H1 (cell line): ENCODE measurements around the gene DHCR7. TPM values are rescaled to one million over a fixed set of nuclear protein-coding genes. Genes with fewer than 3 reads are reported as not detected.

Source experiments
- GABPA ChIP-seq: IDR thresholded peaks from 2 replicates; pipeline ENCODE4 v1.6.1; 2011; ENCODE audit warnings: mild to moderate bottlenecking, low read length, moderate library complexity, borderline replicate concordance; ENCODE audit not compliant: insufficient read depth
- MAFK ChIP-seq: IDR thresholded peaks from 2 replicates; pipeline ENCODE4 v1.6.1; 2012; ENCODE audit warnings: low read depth, mild to moderate bottlenecking, improper control_type of control experiment, low read length
- RAD21 ChIP-seq, 2 experiments: IDR thresholded peaks in 1 of 2; conservative IDR thresholded peaks in 1 of 2; 2 replicates each; pipeline ENCODE4 v1.6.1; 2011; ENCODE audit warnings: low read depth in 2 of 2, low read length in 2 of 2, improper control_type of control experiment in 1 of 2, inconsistent platforms in 1 of 2, mild to moderate bottlenecking in 1 of 2, moderate library complexity in 1 of 2
- TAF7 ChIP-seq: optimal IDR thresholded peaks from 2 replicates; pipeline ENCODE3; 2011; ENCODE audit warnings: low read depth, mild to moderate bottlenecking, inconsistent platforms, low read length, moderate library complexity, borderline replicate concordance
- YY1 ChIP-seq: IDR thresholded peaks from 2 replicates; pipeline ENCODE4 v1.6.1; 2011; ENCODE audit warnings: low read depth, mild to moderate bottlenecking, low read length
- polyA plus RNA-seq, 7 experiments: library from polyadenylated mRNA; depleted of rRNA in 3 of 7; stranded (reverse) in 5 of 7; unstranded in 2 of 7; fragments of >200 nt in 5 of 7; fragments of 200-250 nt in 2 of 7; gene quantifications; 1 replicate in 5 of 7; 2 replicates in 1 of 7; 4 replicates in 1 of 7; pipeline versions ENCODE4 v1.2.1 to v1.2.3, GENCODE V29; 2011 to 2013; ENCODE audit warnings: missing spikeins in 2 of 7, mixed read lengths in 2 of 7
- total RNA-seq: library from RNA; stranded (reverse); fragmentation: NEBNext Ultra II Directional; extraction: Animal tissue kit (Norgen Biotek cat#: 25700); gene quantifications from 2 replicates; pipeline ENCODE4 v1.2.1, GENCODE V29; 2021
- TF ChIP-seq, protein P1 (sequence below): fragments of 300-600 bp; sonication (generic); IDR thresholded peaks from 2 replicates; pipeline ENCODE4 v1.7.1; 2012; ENCODE audit warnings: low read length, moderate library complexity, mild to moderate bottlenecking, inconsistent platforms; ENCODE audit not compliant: insufficient replicate concordance
- TF ChIP-seq, protein P2 (sequence below): IDR thresholded peaks from 2 replicates; pipeline ENCODE4 v1.6.1; 2012; ENCODE audit warnings: inconsistent platforms

The DHCR7 gene
- total and polyA plus RNA-seq, 2 of the 8 experiments (the other 6 are each of a cell fraction or from before 2014, with no cell fraction given), result 144 to 157 TPM

DNA sequence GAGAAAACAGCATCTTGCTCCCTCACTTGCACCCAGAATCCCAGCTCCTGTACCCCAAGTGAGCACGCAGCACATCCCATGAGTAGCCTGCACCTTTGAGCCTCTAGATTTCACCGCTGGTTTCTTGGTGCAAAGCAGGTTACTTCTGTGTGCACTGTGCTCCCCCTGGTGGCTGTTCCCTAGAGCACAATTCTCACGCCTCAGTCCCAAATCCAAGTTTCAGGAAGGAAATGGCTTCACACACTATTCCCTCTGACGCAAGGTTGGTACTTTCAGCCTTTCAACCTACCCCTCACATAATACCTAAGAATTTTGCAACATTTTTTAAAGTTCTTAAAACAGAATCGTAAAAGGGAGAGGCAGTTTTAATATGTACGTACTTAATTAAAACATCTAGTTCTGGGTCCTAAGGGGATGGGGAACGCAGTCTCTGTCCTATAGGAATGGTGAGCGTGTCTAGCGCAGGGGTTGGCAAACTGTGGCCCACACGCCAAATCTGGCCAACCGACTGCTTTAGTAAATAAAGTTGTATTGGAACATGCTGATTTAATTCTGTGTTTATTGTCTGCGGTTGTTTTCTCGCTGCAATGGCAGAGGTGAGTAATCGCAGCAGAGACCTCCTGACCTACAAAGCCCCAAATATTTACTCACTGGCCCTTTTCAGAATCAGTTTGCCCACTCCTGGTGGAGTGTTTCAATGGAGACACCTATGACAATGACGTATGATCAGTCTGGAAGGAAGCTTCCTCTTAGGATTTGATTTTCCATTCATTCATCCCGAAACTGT lies 27.5 kb downstream of the DHCR7 start (continued):
- TF ChIP-seq, protein P1, sequence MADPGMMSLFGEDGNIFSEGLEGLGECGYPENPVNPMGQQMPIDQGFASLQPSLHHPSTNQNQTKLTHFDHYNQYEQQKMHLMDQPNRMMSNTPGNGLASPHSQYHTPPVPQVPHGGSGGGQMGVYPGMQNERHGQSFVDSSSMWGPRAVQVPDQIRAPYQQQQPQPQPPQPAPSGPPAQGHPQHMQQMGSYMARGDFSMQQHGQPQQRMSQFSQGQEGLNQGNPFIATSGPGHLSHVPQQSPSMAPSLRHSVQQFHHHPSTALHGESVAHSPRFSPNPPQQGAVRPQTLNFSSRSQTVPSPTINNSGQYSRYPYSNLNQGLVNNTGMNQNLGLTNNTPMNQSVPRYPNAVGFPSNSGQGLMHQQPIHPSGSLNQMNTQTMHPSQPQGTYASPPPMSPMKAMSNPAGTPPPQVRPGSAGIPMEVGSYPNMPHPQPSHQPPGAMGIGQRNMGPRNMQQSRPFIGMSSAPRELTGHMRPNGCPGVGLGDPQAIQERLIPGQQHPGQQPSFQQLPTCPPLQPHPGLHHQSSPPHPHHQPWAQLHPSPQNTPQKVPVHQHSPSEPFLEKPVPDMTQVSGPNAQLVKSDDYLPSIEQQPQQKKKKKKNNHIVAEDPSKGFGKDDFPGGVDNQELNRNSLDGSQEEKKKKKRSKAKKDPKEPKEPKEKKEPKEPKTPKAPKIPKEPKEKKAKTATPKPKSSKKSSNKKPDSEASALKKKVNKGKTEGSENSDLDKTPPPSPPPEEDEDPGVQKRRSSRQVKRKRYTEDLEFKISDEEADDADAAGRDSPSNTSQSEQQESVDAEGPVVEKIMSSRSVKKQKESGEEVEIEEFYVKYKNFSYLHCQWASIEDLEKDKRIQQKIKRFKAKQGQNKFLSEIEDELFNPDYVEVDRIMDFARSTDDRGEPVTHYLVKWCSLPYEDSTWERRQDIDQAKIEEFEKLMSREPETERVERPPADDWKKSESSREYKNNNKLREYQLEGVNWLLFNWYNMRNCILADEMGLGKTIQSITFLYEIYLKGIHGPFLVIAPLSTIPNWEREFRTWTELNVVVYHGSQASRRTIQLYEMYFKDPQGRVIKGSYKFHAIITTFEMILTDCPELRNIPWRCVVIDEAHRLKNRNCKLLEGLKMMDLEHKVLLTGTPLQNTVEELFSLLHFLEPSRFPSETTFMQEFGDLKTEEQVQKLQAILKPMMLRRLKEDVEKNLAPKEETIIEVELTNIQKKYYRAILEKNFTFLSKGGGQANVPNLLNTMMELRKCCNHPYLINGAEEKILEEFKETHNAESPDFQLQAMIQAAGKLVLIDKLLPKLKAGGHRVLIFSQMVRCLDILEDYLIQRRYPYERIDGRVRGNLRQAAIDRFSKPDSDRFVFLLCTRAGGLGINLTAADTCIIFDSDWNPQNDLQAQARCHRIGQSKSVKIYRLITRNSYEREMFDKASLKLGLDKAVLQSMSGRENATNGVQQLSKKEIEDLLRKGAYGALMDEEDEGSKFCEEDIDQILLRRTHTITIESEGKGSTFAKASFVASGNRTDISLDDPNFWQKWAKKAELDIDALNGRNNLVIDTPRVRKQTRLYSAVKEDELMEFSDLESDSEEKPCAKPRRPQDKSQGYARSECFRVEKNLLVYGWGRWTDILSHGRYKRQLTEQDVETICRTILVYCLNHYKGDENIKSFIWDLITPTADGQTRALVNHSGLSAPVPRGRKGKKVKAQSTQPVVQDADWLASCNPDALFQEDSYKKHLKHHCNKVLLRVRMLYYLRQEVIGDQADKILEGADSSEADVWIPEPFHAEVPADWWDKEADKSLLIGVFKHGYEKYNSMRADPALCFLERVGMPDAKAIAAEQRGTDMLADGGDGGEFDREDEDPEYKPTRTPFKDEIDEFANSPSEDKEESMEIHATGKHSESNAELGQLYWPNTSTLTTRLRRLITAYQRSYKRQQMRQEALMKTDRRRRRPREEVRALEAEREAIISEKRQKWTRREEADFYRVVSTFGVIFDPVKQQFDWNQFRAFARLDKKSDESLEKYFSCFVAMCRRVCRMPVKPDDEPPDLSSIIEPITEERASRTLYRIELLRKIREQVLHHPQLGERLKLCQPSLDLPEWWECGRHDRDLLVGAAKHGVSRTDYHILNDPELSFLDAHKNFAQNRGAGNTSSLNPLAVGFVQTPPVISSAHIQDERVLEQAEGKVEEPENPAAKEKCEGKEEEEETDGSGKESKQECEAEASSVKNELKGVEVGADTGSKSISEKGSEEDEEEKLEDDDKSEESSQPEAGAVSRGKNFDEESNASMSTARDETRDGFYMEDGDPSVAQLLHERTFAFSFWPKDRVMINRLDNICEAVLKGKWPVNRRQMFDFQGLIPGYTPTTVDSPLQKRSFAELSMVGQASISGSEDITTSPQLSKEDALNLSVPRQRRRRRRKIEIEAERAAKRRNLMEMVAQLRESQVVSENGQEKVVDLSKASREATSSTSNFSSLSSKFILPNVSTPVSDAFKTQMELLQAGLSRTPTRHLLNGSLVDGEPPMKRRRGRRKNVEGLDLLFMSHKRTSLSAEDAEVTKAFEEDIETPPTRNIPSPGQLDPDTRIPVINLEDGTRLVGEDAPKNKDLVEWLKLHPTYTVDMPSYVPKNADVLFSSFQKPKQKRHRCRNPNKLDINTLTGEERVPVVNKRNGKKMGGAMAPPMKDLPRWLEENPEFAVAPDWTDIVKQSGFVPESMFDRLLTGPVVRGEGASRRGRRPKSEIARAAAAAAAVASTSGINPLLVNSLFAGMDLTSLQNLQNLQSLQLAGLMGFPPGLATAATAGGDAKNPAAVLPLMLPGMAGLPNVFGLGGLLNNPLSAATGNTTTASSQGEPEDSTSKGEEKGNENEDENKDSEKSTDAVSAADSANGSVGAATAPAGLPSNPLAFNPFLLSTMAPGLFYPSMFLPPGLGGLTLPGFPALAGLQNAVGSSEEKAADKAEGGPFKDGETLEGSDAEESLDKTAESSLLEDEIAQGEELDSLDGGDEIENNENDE, result no peak
- 0 out of 2 replicates have a peak, but pooled peaks have one; percentile 25 for TF ChIP-seq YY1
- no peak for TF ChIP-seq GABPA
- no peak for TF ChIP-seq MAFK
- TF ChIP-seq TAF7, result no peak
- TF ChIP-seq, protein P2, sequence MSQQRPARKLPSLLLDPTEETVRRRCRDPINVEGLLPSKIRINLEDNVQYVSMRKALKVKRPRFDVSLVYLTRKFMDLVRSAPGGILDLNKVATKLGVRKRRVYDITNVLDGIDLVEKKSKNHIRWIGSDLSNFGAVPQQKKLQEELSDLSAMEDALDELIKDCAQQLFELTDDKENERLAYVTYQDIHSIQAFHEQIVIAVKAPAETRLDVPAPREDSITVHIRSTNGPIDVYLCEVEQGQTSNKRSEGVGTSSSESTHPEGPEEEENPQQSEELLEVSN, result no peak
- TF ChIP-seq RAD21 (IDR thresholded peaks at IDR 0.05 in 1 of 2, conservative IDR thresholded peaks at IDR 0.05 in 1 of 2; ENCODE audit: low read depth in 2 of 2, low read length in 2 of 2), result peak; percentile 96 to 97
